K562 (cell line): ENCODE data around the gene ZNF644. TPM values are rescaled to one million over a fixed set of nuclear protein-coding genes. Genes with fewer than 3 reads are reported as not detected.

ENCODE experiments used
- ATAC-seq: fragments of 200-7000 bp; cut with Tn5 transposase; 3 replicates; pipeline ENCODE4 v1.9.1; 2020; ENCODE audit warnings: moderate library complexity
- BruUV-seq: library from RNA; stranded (reverse); fragments of 400-500 nt; replicated peaks from 2 replicates; lab custom pipeline; 2021; lab: Mats Ljungman, UMichigan
- CTCF ChIA-PET: fragments of 300-600 bp; formaldehyde crosslinking; extraction: SDS; loops from one replicate; lab custom pipeline; 2021; ENCODE audit warnings: low intra/inter-chr PET ratio; lab: Yijun Ruan, JAX
- POLR2A ChIA-PET: fragments of 300-600, 350-650 bp; sonication (Branson Sonifier 250); formaldehyde crosslinking; extraction: SDS; loops from one replicate; lab custom pipeline; 2021; ENCODE audit warnings: antibody characterized with exemption, inconsistent platforms; lab: Yijun Ruan, JAX
- DNase-seq, 4 experiments: peaks; one replicate each; pipeline versions ENCODE4 v3.0.0 to v3.0.0-alpha.2; 2011 to 2018; ENCODE audit warnings: low spot score in 3 of 4, mixed read lengths in 3 of 4; ENCODE audit errors: extremely low read depth in 1 of 4
- FAIRE-seq: peaks from 2 replicates; lab custom pipeline; 2011; peaks lifted over from hg19 to GRCh38; lab: Jason Lieb, UNC
- H2AFZ ChIP-seq: 2 replicates; pipeline ENCODE4 v1.6.0; 2011; ENCODE audit warnings: low read depth, low read length, control low read depth, inconsistent platforms
- H3K27ac ChIP-seq: fragments of 200-600 bp; 3 replicates; pipeline ENCODE4 v1.8.0; 2011; ENCODE audit warnings: low read depth, mild to moderate bottlenecking, control low read depth, inconsistent platforms, low read length, moderate library complexity, mixed read lengths; ENCODE audit errors: extremely low read depth
- H3K27me3 ChIP-seq, 2 experiments: fragments of 300-600 bp in 1 of 2; 2 replicates in 1 of 2; 3 replicates in 1 of 2; pipeline versions ENCODE4 v1.6.0 to v1.8.0; 2011; ENCODE audit warnings: inconsistent platforms in 2 of 2, low read length in 2 of 2, mild to moderate bottlenecking in 1 of 2, mixed read lengths in 1 of 2, moderate library complexity in 1 of 2; ENCODE audit not compliant: control insufficient read depth in 2 of 2, insufficient read depth in 2 of 2
- H3K36me3 ChIP-seq: fragments of 300-600 bp; 3 replicates; pipeline ENCODE4 v1.8.0; 2011; ENCODE audit warnings: mild to moderate bottlenecking, low read length, inconsistent platforms; ENCODE audit not compliant: control insufficient read depth, insufficient read depth
- H3K4me1 ChIP-seq, 2 experiments: fragments of 200-600 bp in 1 of 2; replicated peaks in 1 of 2; 2 replicates in 1 of 2; 3 replicates in 1 of 2; pipeline versions ENCODE4 v1.5.1 to v1.8.0; 2011; ENCODE audit warnings: inconsistent platforms in 2 of 2, low read length in 2 of 2, mild to moderate bottlenecking in 1 of 2, mixed read lengths in 1 of 2, moderate library complexity in 1 of 2; ENCODE audit not compliant: control insufficient read depth in 2 of 2, insufficient read depth in 2 of 2
- H3K4me2 ChIP-seq: 2 replicates; pipeline ENCODE4 v1.6.1; 2011; ENCODE audit warnings: low read length, control low read depth, inconsistent platforms, mixed read lengths; ENCODE audit not compliant: insufficient read depth
- H3K4me3 ChIP-seq: fragments of 200-600 bp; sonication (generic), shearing (Covaris generic); 2 replicates; pipeline ENCODE4 v1.5.1; 2016; ENCODE audit warnings: control low read depth, inconsistent platforms
- H3K79me2 ChIP-seq: fragments of 200-600 bp; 3 replicates; pipeline ENCODE4 v1.8.0; 2011; ENCODE audit warnings: low read length, inconsistent platforms; ENCODE audit not compliant: control insufficient read depth, insufficient read depth
- H3K9ac ChIP-seq, 2 experiments: 2 replicates each; pipeline versions ENCODE4 v1.6.0 to v1.6.1; 2011; ENCODE audit warnings: low read depth in 2 of 2, low read length in 2 of 2, control low read depth in 1 of 2, inconsistent platforms in 1 of 2, mild to moderate bottlenecking in 1 of 2, mixed read lengths in 1 of 2; ENCODE audit not compliant: insufficient read depth in 1 of 2
- H3K9me1 ChIP-seq: one replicate; pipeline ENCODE4 v1.6.0; 2011; ENCODE audit warnings: inconsistent platforms, mild to moderate bottlenecking, low read length, moderate library complexity; ENCODE audit not compliant: control insufficient read depth, insufficient read depth
- H3K9me3 ChIP-seq: replicated peaks from 2 replicates; pipeline ENCODE4 v1.5.1; 2011; ENCODE audit warnings: low read depth, low read length, inconsistent platforms; ENCODE audit not compliant: control insufficient read depth, insufficient read depth
- H4K20me1 ChIP-seq: replicated peaks from 2 replicates; pipeline ENCODE4 v1.6.1; 2011; ENCODE audit warnings: low read length, inconsistent platforms, mixed read lengths; ENCODE audit not compliant: control insufficient read depth, insufficient read depth
- EGR1 ChIP-seq: fragments of 450-650 bp; conservative IDR thresholded peaks from 2 replicates; pipeline ENCODE4 v1.6.1; 2017; ENCODE audit warnings: mild to moderate bottlenecking
- GATA2 ChIP-seq: sonication (generic); formaldehyde crosslinking; IDR thresholded peaks from 2 replicates; pipeline ENCODE4 v1.4.0; 2020; ENCODE audit warnings: mild to moderate bottlenecking, missing genetic modification reagents
- GTF2A2 ChIP-seq: IDR thresholded peaks from 2 replicates; pipeline ENCODE4 v1.6.1; 2016; ENCODE audit warnings: mild to moderate bottlenecking, missing genetic modification characterization, missing compliant biosample characterization
- HNRNPH1 ChIP-seq: fragments of 200-400 bp; formaldehyde crosslinking; optimal IDR thresholded peaks from 2 replicates; pipeline ENCODE3; 2017; ENCODE audit warnings: low read depth, mild to moderate bottlenecking, low read length, moderate library complexity
- ID3 ChIP-seq, 2 experiments: fragments of 250-450 bp in 1 of 2; fragments of 450-650 bp in 1 of 2; sonication (Bioruptor Pico) in 1 of 2; IDR thresholded peaks; 2 replicates each; pipeline versions ENCODE4 v1.6.1 to v1.8.0; 2016 to 2021; ENCODE audit warnings: mild to moderate bottlenecking in 2 of 2, moderate library complexity in 2 of 2, missing compliant biosample characterization in 1 of 2, missing genetic modification characterization in 1 of 2
- MLLT1 ChIP-seq, 2 experiments: fragments of 450-650 bp; IDR thresholded peaks; 2 replicates each; pipeline ENCODE4 v1.6.1; 2016
- SRSF9 ChIP-seq: fragments of 200-400 bp; formaldehyde crosslinking; IDR thresholded peaks from 2 replicates; pipeline ENCODE4 v1.6.1; 2017; ENCODE audit warnings: low read depth, low read length, borderline replicate concordance
- STAT6 ChIP-seq: sonication (generic); formaldehyde crosslinking; IDR thresholded peaks from 2 replicates; pipeline ENCODE4 v1.8.1; 2023; ENCODE audit warnings: mild to moderate bottlenecking, missing genetic modification reagents
- UBTF ChIP-seq, 2 experiments: IDR thresholded peaks; 2 replicates each; pipeline ENCODE4 v1.6.1; 2012; ENCODE audit warnings: improper control_type of control experiment in 2 of 2, low read depth in 2 of 2, low read length in 2 of 2, borderline replicate concordance in 1 of 2
- ZNF324 ChIP-seq: fragments of 250-450 bp; sonication (Bioruptor Pico); IDR thresholded peaks from 2 replicates; pipeline ENCODE4 v1.4.0; 2020; ENCODE audit warnings: mild to moderate bottlenecking
- ZNF79 ChIP-seq: fragments of 250-450 bp; sonication (Bioruptor Pico); IDR thresholded peaks from 2 replicates; pipeline ENCODE4 v1.4.0; 2020; ENCODE audit warnings: low read depth, mild to moderate bottlenecking, moderate library complexity
- WGBS: fragments of 100-300 bp; shearing (Covaris generic); methylation state at CpG from one replicate; pipeline ENCODE4 v1.1.6; 2016; ENCODE audit warnings: low coverage, mixed read lengths; ENCODE audit not compliant: insufficient coverage; ENCODE audit errors: missing lambda C conversion rate; 5-methylcytosine and 5-hydroxymethylcytosine counted together
- in situ Hi-C: fragments of 300-500 bp; cut with MboI; formaldehyde crosslinking; loops from 4 replicates; pipeline ENCODE4 v1.15.0; 2018; ENCODE audit warnings: inconsistent platforms, mixed read lengths
- intact Hi-C: fragments of 100-400 bp; cut with micrococcal nuclease; formaldehyde crosslinking; loops from 2 replicates; pipeline ENCODE4 v1.14.2; 2022
- polyA plus RNA-seq, 8 experiments: library from polyadenylated mRNA; depleted of rRNA in 4 of 8; stranded (reverse) in 5 of 8; unstranded in 3 of 8; fragments of >200 nt; fragmentation: Nextera tagmentation in 2 of 8; fragmentation: Illumina TruSeq in 1 of 8; extraction: Ambion mirVana in 2 of 8; extraction: Trizol in 1 of 8; gene quantifications; 2 replicates each; pipeline versions ENCODE4 v1.2.1 to v1.2.3, GENCODE V29; 2011 to 2014; ENCODE audit warnings: inconsistent platforms in 1 of 8, missing spikeins in 1 of 8
- total RNA-seq, 7 experiments: library from RNA; depleted of rRNA in 6 of 7; stranded (reverse); fragments of >200 nt in 6 of 7; fragmentation: Illumina TruSeq in 2 of 7; extraction: Trizol in 2 of 7; gene quantifications; 2 replicates each; pipeline versions ENCODE4 v1.2.1 to v1.2.3, GENCODE V29; 2011 to 2021; ENCODE audit warnings: low replicate concordance in 1 of 7

The ZNF644 gene
- total and polyA plus RNA-seq, 9 of the 15 experiments (the other 6 are each of a cell fraction or from before 2014, with no cell fraction given), result 25.3 to 71.4 (median 39.6) TPM

- TF ChIP-seq UBTF (IDR thresholded peaks at IDR 0.05; ENCODE audit: borderline replicate concordance in 1 of 2, low read depth in 2 of 2, low read length in 2 of 2) (no peak), ID3 (CRISPR knock-in tag; IDR thresholded peaks at IDR 0.05) (no peak), ID3 (tag; IDR thresholded peaks at IDR 0.05) (no peak)
These were observed 51.6 kb downstream of the ZNF644 start (continued) for GRCh38 chr1:90970208-90970607.

- Histone ChIP-seq H3K9ac (no peak overlapping the region), H3K36me3 (peaks cover 19% of the 10 kb centered on the region; the same call in 2 of the 3 replicates), H3K9me3 (no peaks in the 10 kb centered on the region), H3K79me2 (peaks cover 64% of the 10 kb centered on the region), H3K27me3 (no peaks in the 10 kb centered on the region), H2AFZ (no peak overlapping the region), H3K27ac (no peak overlapping the region), H3K4me2 (no peak overlapping the region), H4K20me1 (no peaks in the 10 kb centered on the region), H3K9me1 (no peaks in the 10 kb centered on the region), H3K4me1 (no peaks in the 10 kb centered on the region; a peak in 1 of 5 replicates), H3K4me3 (no peak overlapping the region)
- no TSS peak for BruUV-seq
- in situ Hi-C loops, result loop anchor here (10.0 kb wide), 1 partner anchor 244 kb away; no protein-coding TSS in a partner anchor
- intact Hi-C loops, result no loop called here
- ATAC-seq (no peak), DNase-seq (no peak), FAIRE-seq (no peak)
- 85% methylated on average over 3 of the region's 3 CpGs for WGBS
- CTCF ChIA-PET, result no interaction called here
- POLR2A ChIA-PET, result no interaction called here
- no peak for TF ChIP-seq GATA2
- TF ChIP-seq STAT6 (CRISPR knock-in tag), result no peak
- TF ChIP-seq SRSF9, result no peak
- TF ChIP-seq ZNF324, result no peak
- TF ChIP-seq ZNF79 (CRISPR knock-in tag), result no peak
- TF ChIP-seq MLLT1 (IDR thresholded peaks at IDR 0.05), result no peak
- no peak for TF ChIP-seq EGR1
- no peak for TF ChIP-seq GTF2A2 (tag)
- TF ChIP-seq HNRNPH1, result no peak
These were observed 52.6 kb downstream of the ZNF644 start for GRCh38 chr1:90969241-90969640.
